WERI-Rb-1 (cell line): Measurements from ENCODE around the gene HADH.

Source experiments
- DNase-seq: peaks from one replicate; pipeline ENCODE4 v3.0.0-alpha.2; 2020
- H3K27ac ChIP-seq: fragments of 250-450 bp; sonication (Bioruptor Pico); 2 replicates; pipeline ENCODE4 v1.5.1; 2020; ENCODE audit warnings: mild to moderate bottlenecking, moderate library complexity
- H3K27me3 ChIP-seq: fragments of 250-450 bp; sonication (Bioruptor Pico); 2 replicates; pipeline ENCODE4 v1.5.1; 2021; ENCODE audit warnings: mild to moderate bottlenecking, low read depth, moderate library complexity; ENCODE audit not compliant: insufficient read depth, severe bottlenecking
- H3K36me3 ChIP-seq: fragments of 250-450 bp; sonication (Bioruptor Pico); 2 replicates; pipeline ENCODE4 v1.5.1; 2020; ENCODE audit warnings: mild to moderate bottlenecking, moderate library complexity
- H3K4me3 ChIP-seq: 2 replicates; pipeline ENCODE4 v1.5.1; 2011; ENCODE audit warnings: low read depth, mild to moderate bottlenecking, control low read depth, low read length
- H3K9me3 ChIP-seq: fragments of 250-450 bp; sonication (Bioruptor Pico); 2 replicates; pipeline ENCODE4 v1.5.1; 2021; ENCODE audit warnings: mild to moderate bottlenecking, moderate library complexity; ENCODE audit not compliant: severe bottlenecking
- CTCF ChIP-seq: IDR thresholded peaks from 2 replicates; pipeline ENCODE4 v1.5.1; 2011; ENCODE audit warnings: low read depth, mild to moderate bottlenecking, control low read depth, inconsistent platforms, low read length

The HADH gene

GRCh38 chr4:108051343-108051742 is 61.7 kb downstream of the HADH start:
- H3K27me3 ChIP-seq = no peaks in the 10 kb centered on the region
- TF ChIP-seq CTCF = no peak
- DNase-seq = no peak
- no peak overlapping the region for H3K27ac ChIP-seq
- H3K36me3 ChIP-seq = no peaks in the 10 kb centered on the region
- H3K4me3 ChIP-seq = no peak overlapping the region
- H3K9me3 ChIP-seq = no peaks in the 10 kb centered on the region

GRCh38 chr4:108052558-108053120 is 63.0 kb downstream of the HADH start:
- Histone ChIP-seq H3K4me3 (no peak overlapping the region), H3K36me3 (no peaks in the 10 kb centered on the region), H3K27ac (no peak overlapping the region), H3K27me3 (no peaks in the 10 kb centered on the region), H3K9me3 (no peaks in the 10 kb centered on the region)
- no peak for TF ChIP-seq CTCF
- DNase-seq = no peak

GRCh38 chr4:108053251-108053711 is 63.6 kb downstream of the HADH start:
- Histone ChIP-seq H3K9me3 (no peaks in the 10 kb centered on the region), H3K36me3 (no peaks in the 10 kb centered on the region), H3K27ac (no peak overlapping the region)

GRCh38 chr4:108054025-108054638 is 64.4 kb downstream of the HADH start:
- Histone ChIP-seq H3K27me3 (no peaks in the 10 kb centered on the region), H3K36me3 (no peaks in the 10 kb centered on the region), H3K27ac (no peak overlapping the region), H3K9me3 (no peaks in the 10 kb centered on the region), H3K4me3 (no peak overlapping the region)
- no peak for TF ChIP-seq CTCF
- no peak for DNase-seq

More at GRCh38 chr4:108053251-108053711, 63.6 kb downstream of the HADH start:
- Histone ChIP-seq H3K4me3 (no peak overlapping the region), H3K27me3 (no peaks in the 10 kb centered on the region)
- TF ChIP-seq CTCF = no peak
- DNase-seq = no peak

GRCh38 chr4:108055787-108056186 is 66.1 kb downstream of the HADH start:
- Histone ChIP-seq H3K27me3 (no peaks in the 10 kb centered on the region), H3K9me3 (no peaks in the 10 kb centered on the region), H3K4me3 (no peak overlapping the region), H3K27ac (no peak overlapping the region), H3K36me3 (no peaks in the 10 kb centered on the region)
- DNase-seq = no peak
- no peak for TF ChIP-seq CTCF

- no peaks in the 10 kb centered on the region for H3K36me3 ChIP-seq
- no peaks in the 10 kb centered on the region for H3K9me3 ChIP-seq
- no peaks in the 10 kb centered on the region for H3K27me3 ChIP-seq
- H3K4me3 ChIP-seq = no peak overlapping the region
- TF ChIP-seq CTCF = no peak
- H3K27ac ChIP-seq = no peak overlapping the region
- no peak for DNase-seq
These were observed 66.7 kb downstream of the HADH start for GRCh38 chr4:108056418-108056817.
